DOHH2 (cell line): ENCODE data around the gene MYT1.

Source experiments
- EZH2phosphoT487 ChIP-seq: fragments of 200-600 bp; sonication (generic); IDR thresholded peaks from 2 replicates; pipeline ENCODE4 v1.6.1; 2017; ENCODE audit warnings: borderline replicate concordance, mild to moderate bottlenecking, antibody characterized with exemption, low read length, moderate library complexity, mixed read lengths
- TF ChIP-seq, protein P1 (sequence below): fragments of 200-600 bp; sonication (generic); IDR thresholded peaks from one replicate; pipeline ENCODE4 v1.5.1; 2014; ENCODE audit warnings: antibody characterized with exemption, mild to moderate bottlenecking, low read depth, low read length; ENCODE audit not compliant: poor library complexity, severe bottlenecking

DNA sequence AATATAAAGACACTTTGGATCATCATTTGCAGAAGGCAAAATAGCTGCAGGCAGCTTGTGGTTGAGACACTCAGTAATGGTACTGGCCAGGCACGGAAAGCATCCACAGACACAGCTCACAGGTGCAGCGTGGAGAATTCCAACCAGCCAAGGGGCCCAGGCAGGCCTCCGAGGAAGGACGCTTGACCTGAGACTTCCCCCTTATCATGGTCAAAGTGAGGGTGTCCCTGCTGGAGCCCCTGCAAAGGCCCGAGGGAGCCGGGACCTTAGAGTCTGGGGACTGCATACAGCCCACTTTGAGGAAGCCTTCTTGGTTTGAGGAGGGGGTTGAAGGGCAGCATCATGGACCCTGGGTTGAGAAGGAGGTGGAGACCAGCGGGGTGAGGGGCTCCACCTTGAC is 15.1 kb upstream of the MYT1 start:
- no peak for TF ChIP-seq EZH2phosphoT487
- TF ChIP-seq, protein P1, sequence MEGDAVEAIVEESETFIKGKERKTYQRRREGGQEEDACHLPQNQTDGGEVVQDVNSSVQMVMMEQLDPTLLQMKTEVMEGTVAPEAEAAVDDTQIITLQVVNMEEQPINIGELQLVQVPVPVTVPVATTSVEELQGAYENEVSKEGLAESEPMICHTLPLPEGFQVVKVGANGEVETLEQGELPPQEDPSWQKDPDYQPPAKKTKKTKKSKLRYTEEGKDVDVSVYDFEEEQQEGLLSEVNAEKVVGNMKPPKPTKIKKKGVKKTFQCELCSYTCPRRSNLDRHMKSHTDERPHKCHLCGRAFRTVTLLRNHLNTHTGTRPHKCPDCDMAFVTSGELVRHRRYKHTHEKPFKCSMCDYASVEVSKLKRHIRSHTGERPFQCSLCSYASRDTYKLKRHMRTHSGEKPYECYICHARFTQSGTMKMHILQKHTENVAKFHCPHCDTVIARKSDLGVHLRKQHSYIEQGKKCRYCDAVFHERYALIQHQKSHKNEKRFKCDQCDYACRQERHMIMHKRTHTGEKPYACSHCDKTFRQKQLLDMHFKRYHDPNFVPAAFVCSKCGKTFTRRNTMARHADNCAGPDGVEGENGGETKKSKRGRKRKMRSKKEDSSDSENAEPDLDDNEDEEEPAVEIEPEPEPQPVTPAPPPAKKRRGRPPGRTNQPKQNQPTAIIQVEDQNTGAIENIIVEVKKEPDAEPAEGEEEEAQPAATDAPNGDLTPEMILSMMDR: no peak
